Testis (tissue), 2 donors: ENCODE data around the gene ALDH1A3.

Experiments
- CTCF ChIP-seq, 3 experiments: fragments of 450-650 bp in 2 of 3; fragments of 200-600 bp in 1 of 3; sonication (generic) in 1 of 3; IDR thresholded peaks; one replicate each; pipeline ENCODE4 v1.5.1; 2016 to 2019; ENCODE audit warnings: antibody characterized with exemption in 3 of 3, mild to moderate bottlenecking in 2 of 3, moderate library complexity in 1 of 3
- POLR2A ChIP-seq: fragments of 450-650 bp; IDR thresholded peaks from one replicate; pipeline ENCODE4 v1.6.1; 2017; ENCODE audit warnings: antibody characterized with exemption, mild to moderate bottlenecking, moderate library complexity

- TF ChIP-seq CTCF (IDR thresholded peaks at IDR 0.05) (no peak), POLR2A (no peak)
These were observed 32.4 kb upstream of the ALDH1A3 start for GRCh38 chr15:100847194-100847593.
